Measurements from ENCODE around the gene SLC38A2.

- TF ChIP-seq POLR2A (IDR thresholded peaks at IDR 0.05), result no peak
- TF ChIP-seq, protein P1, sequence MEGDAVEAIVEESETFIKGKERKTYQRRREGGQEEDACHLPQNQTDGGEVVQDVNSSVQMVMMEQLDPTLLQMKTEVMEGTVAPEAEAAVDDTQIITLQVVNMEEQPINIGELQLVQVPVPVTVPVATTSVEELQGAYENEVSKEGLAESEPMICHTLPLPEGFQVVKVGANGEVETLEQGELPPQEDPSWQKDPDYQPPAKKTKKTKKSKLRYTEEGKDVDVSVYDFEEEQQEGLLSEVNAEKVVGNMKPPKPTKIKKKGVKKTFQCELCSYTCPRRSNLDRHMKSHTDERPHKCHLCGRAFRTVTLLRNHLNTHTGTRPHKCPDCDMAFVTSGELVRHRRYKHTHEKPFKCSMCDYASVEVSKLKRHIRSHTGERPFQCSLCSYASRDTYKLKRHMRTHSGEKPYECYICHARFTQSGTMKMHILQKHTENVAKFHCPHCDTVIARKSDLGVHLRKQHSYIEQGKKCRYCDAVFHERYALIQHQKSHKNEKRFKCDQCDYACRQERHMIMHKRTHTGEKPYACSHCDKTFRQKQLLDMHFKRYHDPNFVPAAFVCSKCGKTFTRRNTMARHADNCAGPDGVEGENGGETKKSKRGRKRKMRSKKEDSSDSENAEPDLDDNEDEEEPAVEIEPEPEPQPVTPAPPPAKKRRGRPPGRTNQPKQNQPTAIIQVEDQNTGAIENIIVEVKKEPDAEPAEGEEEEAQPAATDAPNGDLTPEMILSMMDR (IDR thresholded peaks at IDR 0.05), result no peak
Measured at GRCh38 chr12:46378530-46378929, 6.0 kb upstream of the SLC38A2 start.

Data from esophagus squamous epithelium (tissue), 4 donors.